HG03097 (cell line): ENCODE measurements around the gene CPXM2.

Experiments used
- ATAC-seq: cut with Tn5 transposase; IDR thresholded peaks from one replicate; pipeline ENCODE4 v1.9.1; 2021; ENCODE audit not compliant: unreplicated experiment, low FRiP score

The CPXM2 gene

DNA sequence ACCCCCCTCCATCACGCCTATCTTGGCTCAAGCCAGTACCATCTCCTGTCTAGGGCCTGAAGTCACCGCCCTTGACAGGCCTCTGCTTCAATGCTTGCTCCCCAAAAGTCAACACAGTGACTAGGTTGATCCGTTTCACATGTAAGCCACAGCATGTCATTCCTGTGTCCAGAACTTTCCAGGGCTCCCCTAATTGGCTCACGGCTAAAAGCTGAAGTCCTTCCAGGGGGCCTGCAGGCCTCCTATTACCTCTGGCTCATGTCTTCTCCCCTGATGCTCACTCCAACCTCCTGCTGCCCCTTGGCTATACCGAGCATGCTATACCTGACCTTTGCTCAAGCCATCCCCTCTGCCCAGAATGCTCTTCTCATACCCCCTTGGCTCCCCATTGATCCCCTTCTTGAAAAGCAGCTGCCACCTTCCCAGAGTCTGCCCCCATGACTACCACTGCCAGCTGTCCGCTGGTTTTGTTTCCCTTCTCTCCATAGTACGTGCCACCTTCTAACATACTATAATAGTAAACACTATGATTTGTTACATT, 39.1 kb downstream of the CPXM2 start:
- no peak for ATAC-seq

DNA sequence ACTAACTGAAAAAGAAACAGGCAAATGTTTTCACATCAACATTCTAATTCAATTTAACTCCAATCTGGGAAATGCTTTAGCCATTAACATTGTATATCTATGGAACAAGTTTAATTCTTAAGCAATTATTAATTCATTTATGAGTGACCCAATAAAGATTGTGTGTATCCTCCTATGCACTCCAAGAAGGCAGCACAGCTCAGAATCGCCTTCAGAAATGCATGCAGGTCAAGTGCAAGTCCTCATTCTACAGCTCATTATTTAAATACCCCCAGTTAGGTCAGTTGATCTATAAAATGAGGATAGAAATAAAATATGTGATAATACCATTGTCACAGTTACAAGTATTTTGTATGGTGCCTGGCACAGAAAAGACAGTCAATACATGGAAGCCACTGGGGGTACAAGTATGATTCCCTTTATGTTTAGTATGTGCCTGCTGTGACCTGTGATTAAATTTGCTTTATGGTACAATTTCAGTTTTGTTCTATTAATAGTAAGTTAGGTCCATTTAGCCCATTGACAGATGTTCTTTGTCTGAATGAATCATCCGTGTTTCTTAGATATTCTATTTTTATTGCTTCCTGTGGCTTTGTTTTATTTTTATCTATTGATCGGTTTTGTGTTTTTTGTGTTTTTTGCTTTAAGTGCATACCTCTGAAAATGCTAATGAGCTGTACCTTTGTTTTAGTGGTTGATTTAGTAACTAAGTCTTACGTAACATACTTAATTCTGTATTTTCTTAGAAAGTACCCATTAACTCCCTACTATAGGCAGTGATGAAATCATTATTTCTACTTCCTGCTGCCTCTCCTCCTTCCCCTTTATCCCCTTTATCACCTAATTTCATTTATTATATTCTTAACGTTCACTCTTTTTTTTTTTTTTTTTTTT, 42.8 kb downstream of the CPXM2 start:
- peak; percentile 56 for ATAC-seq

DNA sequence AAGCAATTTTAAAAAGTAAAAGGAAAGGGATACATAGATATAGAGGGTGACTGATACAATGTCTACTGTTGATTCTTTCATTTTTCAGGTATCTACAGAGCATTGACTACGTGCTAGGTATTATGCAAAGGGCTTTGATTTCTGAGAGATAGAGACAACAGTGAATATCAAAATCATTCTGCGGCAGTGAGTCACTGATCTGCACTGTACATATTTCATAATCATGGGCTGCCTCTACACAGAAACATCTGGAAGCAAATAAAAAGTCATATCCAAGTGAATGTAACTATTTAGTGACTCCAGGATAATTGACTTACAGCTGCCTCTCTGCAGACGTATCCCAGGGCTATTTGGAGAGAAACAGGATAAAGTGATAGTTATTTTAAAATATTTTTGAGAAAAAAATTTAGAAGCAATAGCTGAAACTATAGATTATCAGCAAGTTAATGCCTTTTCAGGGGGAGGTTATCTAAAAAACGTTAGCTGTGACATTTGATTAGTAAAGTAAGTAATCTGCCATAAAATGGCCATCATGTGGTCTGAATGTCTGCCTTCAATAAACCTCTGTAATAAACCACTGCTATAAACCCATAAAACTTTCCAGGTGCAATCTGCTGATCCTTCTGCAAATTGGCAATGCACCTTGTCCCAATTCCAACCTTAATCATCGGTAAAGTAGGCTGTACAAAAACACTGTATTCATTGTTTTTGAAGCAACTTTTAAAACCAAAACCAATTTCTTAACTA, 43.7 kb downstream of the CPXM2 start:
- no peak for ATAC-seq

DNA sequence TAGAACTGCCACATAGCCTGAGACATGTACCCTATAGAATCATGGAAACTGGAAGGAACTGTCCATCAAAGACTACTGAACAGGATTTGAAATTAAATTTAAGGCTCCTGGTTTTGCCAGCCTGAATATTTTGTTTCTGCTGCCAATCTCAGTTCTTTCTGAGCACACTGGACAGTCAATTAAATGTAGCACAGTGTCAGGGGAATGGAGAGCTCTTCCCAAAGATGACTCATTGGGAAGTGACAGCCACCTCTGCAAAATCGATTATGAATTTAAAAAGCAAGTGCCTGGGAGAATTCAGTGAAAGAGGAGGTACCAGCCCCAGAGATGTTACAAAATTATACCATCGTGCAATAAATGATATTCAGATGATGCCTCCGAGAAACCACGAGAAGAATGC, 47.8 kb downstream of the CPXM2 start:
- no peak for ATAC-seq

DNA sequence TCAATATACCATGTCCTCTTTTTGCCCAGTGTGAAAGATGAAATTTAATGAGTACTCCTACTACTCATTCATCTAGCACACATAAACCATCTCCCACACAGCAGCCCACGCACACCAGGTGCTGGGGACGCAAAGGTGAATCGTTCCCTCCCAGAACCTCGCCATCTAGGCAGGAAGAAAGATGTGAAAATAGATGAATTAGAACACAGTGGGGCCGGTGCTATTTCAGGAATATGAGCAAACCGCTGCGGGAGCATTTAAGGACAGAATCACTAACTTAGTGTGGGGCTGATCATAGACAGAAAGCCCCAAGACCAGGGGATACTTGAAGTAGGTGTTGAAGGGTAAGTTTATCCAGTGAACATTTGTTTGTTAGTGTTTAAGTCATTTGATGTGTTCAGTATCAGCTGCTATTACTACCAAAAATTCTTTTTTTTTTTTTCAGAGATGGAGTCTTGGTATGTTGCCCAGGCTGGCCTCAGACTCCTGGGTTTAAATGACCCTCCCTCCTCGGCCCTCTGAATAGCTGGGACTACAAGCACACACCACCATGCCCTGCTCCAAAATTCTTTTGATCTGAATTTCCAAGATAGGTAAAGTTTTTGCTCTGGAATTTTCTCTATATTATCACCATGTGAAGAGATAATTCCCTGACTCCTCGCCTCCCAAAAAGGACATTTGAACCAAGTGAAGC, 48.8 kb downstream of the CPXM2 start:
- ATAC-seq, result no peak

DNA sequence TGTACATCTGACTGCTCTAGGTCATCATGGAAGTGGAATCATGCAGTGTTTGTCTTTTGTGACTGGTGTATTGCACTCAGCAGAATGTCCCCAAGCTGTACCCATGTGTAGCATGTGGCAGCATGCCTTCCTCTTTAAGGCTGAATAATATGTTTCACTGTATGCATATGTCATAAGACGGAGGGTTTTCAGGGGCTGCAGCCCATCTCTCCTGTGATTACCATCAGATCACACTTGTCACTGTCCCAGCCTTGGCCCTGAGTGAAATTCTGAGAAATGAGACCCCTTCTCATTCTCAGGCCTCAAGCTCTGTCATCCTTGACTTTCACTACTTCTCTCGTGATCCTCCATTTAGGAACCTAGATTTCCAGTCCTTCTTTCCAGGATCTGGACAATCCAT, 50.0 kb downstream of the CPXM2 start:
- ATAC-seq, result no peak

DNA sequence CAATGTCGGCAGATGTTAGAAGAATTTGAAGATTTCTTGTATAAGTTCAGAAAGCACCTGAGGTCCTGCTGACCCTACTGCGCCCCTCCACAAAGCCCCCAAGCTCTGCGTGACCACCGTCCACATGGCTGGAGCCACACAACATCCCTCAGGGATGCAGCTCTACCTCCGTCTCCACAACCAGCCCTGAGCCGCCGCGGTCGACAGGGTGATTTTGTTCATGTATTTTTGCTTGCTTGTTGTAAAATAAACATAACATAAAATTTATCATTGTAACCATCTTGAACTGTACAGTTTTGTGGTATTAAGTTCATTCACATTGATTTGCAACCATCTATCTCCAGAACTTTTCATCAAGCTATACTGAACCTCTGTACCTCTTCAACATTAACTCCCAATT, 50.5 kb downstream of the CPXM2 start:
- no peak for ATAC-seq

DNA sequence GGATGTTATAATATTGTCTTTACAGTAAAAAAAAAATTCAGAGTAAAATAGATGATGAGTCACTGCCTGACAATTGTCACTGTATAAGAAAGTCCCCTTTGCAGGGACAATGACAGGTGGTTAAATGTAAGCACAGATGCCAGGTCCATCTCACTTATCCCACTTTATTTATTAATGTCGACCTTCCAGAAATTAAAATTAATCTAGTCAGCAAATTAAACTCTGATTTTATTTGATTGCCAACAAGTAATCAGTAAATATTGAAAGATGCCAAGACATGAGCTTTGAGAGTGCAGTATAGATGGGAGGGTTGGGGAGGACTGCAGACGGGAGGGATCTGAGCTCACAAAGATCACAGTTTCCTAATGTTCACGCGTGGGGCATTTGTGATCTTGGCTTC, 50.9 kb downstream of the CPXM2 start:
- no peak for ATAC-seq

DNA sequence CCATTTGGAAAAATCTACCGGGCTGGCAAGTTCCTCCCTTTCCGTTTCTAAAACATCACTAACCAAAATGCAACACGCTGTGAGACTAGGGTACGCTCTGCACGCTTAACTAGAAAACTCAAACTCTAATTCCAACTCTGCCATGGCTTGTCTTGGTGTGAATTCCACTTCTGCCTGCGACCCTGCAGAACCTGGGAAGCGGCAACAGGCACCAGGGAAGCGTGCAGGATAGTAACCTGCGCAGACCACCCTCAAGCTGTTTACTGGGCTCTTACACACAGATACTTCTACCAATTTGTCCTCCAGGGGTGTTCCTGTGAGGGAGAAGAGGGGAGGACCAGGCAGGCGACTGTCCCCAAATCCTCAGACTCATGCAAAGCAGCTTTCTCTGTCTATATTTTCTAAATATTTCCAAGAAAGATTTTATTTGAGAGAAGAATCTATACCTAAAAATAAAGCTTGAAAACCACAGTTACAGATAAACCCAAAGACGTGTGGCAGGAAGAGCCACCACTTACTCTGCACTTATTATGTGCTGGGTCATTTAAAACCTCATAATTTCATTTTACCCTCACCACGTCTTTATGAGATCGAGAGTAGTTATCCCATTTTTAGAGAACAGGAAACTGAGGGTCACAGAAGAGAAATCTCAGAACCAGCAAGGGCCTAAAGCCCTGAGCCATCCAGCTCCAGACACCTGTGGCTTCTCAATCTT, 52.9 kb downstream of the CPXM2 start:
- ATAC-seq, result no peak

DNA sequence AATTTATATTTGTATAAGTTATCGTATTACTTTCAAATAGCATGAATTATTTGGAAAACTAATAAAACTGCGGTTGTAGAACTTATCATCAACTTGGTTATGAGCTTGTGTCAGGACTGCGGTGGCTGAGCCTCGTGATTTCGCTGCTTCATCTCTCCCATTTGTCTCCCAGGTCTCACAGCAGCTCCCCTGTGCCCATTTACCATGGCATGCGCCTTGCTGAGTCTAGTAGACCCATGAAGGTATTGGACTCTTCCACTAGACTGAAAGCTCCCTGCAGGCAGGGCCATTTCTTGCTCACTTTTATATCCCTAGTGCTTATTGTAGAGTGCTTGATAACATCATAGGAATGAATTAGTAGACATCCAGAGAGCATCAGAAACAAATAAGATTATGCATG, 53.9 kb downstream of the CPXM2 start:
- no peak for ATAC-seq

DNA sequence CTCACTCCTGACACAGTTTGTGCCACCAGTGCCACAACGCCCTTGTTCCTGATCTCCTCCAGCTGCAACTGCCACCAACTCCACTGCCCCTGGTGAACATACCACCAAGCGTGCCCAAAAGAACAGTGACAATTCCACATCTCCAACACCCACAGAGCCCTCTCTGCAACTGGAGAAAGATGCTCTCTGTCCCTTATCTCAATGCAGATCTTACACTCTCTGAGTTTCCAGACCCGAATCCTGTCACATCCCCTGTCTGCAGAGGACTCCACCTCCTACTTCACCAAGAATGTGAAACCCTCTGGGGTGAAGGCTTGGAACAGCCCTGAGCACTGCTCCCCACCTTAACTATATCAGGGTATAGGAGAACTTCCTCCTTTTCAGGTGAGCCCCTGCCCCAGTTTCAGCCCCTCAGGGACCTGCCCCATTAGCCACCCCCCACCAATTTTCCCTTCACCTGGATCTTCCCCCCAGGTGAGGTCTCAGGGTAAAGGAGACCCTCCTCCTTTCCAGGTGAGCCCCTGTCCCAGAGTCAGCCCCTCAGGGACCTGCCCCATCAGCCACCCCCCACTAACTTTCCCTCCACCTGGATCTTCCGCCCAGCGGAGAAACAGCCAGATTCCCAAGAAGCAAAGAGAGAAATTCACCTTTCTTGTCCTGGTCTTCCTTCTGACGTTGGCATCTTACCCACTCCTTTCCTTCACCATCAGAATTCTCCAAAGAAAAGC, 55.0 kb downstream of the CPXM2 start:
- ATAC-seq, result no peak

DNA sequence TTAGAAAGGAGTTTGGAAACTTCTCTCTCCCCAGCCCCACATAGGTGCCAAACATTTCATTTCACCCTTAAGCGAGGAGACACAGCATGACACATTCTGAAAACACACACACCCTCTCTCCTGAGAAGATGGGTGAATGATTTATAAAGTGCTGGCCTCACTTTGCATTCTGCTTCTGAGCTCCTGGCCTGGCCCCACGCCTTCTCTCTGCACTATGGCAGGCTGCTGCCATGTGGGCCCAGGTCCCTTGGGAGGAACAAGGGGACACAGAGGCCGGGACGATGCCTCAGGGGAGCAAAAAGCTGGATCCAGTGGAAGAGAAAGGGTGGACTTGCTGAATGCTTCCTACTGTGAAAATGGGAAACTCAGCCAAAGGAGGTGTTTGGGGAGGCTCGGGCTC, 56.0 kb downstream of the CPXM2 start:
- ATAC-seq, result peak; percentile 97

DNA sequence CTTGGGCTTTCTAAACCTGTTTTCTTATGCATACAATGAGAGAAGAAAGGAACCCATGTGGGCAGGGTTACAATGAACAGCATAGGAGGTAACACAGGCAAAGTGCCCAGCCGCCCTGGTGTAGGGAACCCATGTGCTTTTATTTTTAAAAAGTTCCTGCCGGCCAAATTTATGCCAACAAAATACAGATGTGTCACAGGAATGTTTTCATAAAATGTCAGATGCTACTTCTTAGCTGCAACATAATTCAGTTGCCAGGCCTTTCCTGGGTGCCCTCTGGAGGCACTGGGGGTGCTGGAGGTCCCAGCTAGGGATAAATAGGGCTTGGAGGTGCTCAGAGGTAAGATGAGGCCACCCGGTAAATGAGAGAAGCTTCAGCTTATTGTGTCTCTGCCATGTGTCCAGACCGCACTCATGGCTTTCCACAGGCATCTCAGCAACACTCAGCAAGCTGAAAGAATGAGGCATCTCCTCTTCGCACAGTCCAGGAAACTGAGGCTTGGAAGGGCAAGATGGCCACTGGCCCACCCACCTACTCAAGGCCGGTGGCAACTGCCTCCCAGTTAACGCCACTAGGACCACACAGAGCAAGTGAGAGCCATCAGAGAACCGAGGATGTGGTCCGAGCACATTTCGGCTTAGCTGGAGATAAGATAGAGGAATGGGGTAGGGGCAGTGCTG, 58.3 kb downstream of the CPXM2 start:
- no peak for ATAC-seq

DNA sequence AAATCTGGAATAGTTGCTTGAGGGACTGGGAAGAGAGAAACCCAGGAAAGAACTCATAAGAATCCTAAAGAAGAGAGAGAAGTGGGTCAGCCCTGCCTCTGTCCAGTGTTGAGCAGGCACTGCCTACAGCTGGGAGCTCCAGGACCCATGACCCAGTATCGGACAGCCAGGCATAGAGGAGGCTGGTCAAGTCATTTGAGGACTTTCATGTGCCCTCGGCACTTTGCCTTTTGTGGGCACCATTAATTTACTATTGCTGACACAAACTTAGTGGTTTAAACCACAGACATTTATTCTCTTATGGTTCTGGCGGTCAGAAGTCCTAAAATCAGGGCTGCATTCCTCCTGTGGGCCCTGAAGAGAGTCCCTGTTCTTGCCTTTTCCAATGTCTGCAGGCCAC, 60.3 kb downstream of the CPXM2 start:
- ATAC-seq, result no peak

DNA sequence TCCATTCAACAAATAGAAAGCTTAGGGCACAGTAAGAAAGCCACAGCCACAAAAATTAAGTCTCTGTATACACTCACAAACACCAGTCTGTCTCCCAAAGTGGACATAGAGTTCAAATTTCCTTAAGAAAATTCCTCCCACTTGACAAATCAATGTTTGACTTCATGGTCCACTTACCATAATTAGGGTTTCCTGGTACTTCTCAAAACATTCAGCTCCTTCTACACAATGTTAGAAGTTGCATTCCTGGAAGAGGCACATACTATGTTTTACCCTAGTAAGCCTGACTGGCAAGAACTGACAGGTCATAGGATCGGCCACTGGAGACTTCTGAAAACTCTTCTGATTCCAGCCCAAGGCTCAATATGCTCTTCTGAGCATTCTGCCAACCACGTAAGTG, 70.5 kb downstream of the CPXM2 start:
- ATAC-seq, result no peak

DNA sequence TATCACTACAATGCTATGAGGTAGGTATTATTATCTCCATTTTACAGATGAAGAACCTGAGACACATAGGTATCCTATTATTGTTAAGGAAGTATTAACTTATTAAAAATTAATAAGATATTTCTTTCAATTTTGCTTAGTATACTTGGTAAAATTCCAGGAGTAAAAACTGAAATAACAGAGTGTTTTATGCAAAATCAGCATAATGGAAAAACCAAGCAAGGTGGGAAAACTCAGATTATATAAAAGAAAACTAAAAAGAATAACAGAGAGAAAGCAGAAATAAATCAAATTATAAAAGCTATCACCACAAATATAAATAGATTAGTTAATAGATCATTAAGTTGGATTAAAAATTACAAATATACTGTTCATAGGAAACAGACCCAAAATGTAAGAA, 82.0 kb downstream of the CPXM2 start:
- ATAC-seq, result no peak

DNA sequence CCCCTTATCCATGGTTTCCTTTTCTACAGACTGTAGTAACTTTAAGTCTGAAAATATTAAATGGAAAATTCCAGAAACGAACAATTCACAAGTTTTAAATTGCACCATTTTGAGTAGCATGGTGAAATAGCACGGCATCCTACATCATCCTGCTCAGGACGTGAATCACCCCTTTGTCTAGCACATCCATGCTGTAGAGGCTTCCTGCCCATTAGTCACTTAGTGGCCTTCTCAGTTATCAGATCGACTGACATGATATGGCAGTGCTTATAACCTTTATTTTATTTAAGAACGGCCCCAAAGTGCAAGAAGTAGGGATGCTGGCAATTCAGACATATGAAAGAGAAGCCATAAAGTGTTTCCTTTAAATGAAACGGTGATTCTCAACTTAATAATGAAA, 82.7 kb downstream of the CPXM2 start:
- no peak for ATAC-seq

DNA sequence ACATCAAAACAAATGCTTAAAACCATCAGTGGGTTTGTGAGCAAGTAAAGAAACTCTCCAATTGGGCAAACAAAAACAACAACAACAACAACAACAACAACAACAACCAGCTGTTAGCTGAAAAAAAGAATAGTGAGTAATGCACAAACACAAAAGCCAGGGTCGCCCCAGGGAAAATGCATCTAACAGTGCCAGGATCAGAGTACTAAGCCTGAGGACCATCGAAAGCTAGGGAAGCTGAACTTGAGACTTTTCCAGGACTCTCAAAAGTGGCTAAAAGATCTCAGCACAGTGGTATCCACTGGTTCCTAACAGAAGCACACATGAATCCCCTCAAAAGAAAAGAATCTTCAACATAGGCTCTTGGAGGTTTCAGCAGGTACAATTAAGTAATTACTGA, 83.3 kb downstream of the CPXM2 start:
- no peak for ATAC-seq

DNA sequence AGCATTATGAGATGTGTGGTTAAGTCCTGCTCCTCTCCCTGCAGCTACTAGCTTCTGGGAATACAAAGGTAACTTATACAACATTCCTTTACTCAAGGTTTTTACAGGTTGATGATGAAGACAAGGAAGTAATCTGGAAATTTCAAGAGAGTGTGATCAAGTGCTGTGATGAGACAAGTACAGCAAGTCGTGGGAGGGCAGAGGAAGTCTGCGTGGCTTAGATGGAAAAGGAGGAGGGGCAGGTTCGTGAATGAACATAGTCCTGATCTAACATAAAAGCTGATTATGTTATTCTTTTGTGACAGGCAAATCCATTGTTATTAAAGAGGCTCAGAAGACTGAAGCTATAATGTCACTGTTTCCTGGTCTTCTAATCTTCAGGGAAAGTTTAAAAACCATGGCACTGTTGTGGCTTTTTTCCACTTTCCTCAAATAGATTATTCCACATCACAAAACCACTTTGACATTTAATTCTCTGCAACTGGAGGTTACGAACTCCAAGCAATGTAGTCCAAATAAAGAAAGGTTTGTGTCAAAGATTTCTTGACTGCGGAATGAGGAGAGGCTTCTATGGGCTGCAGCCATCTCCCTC, 84.1 kb downstream of the CPXM2 start:
- no peak for ATAC-seq
